Right renal pelvis (tissue), 4 donors: ENCODE measurements around the gene CCDC174. TPM values are rescaled to one million over a fixed set of nuclear protein-coding genes. Genes with fewer than 3 reads are reported as not detected.

Source experiments
- DNase-seq, 4 donors: peaks; one replicate each; pipeline ENCODE4 v3.0.0-alpha.2; 2013; ENCODE audit warnings: low read depth in 4 of 4, low spot score in 3 of 4, missing footprints in 1 of 4
- polyA plus RNA-seq, 4 donors: library from polyadenylated mRNA; unstranded; fragments of 120-200 nt; gene quantifications; one replicate each; pipeline ENCODE4 v1.2.1, GENCODE V29; 2013; ENCODE audit not compliant: insufficient read length in 4 of 4

CCDC174 gene
- polyA plus RNA-seq, 4 donors: 31.9 to 38.5 (median 35.0) TPM

GRCh38 chr3:14698601-14699244 is 47.2 kb downstream of the CCDC174 start:
- DNase-seq: no peak

GRCh38 chr3:14699643-14700042 is 48.1 kb downstream of the CCDC174 start:
- no peak for DNase-seq

GRCh38 chr3:14700891-14701290 is 49.3 kb downstream of the CCDC174 start:
- no peak for DNase-seq

- no peak for DNase-seq
Observed at GRCh38 chr3:14701676-14702075, 50.1 kb downstream of the CCDC174 start.

- no peak for DNase-seq
Observed at GRCh38 chr3:14703128-14703750, 51.7 kb downstream of the CCDC174 start.

- no peak for DNase-seq
Observed at GRCh38 chr3:14703791-14704190, 52.2 kb downstream of the CCDC174 start.

- no peak for DNase-seq
Observed at GRCh38 chr3:14706096-14706495, 54.5 kb downstream of the CCDC174 start.

- DNase-seq: no peak
Observed at GRCh38 chr3:14716591-14716990, 65.0 kb downstream of the CCDC174 start.

GRCh38 chr3:14717307-14717706 is 65.7 kb downstream of the CCDC174 start:
- no peak for DNase-seq

GRCh38 chr3:14718539-14718938 is 67.0 kb downstream of the CCDC174 start:
- no peak for DNase-seq

GRCh38 chr3:14719006-14719405 is 67.4 kb downstream of the CCDC174 start:
- no peak for DNase-seq

GRCh38 chr3:14721126-14721864 is 69.7 kb downstream of the CCDC174 start:
- DNase-seq: no peak

Other genes starting within 250 kb of the CCDC174 start
- gene SLC6A6, start 249.2 kb upstream of the CCDC174 start, polyA plus RNA-seq: 10 to 100 TPM; 18.8 to 23.2 (median 20.2) TPM
- 1 to 10 TPM in 3 of 4 donors, under 1 TPM in 1; 0.97 to 1.2 (median 1.1) TPM for gene GRIP2, start 111.4 kb upstream of the CCDC174 start, polyA plus RNA-seq
- under 1 TPM; 0.09 to 0.30 (median 0.25) TPM for gene C3orf20, start 23.4 kb downstream of the CCDC174 start, polyA plus RNA-seq
- 10 to 100 TPM; 22.9 to 26.6 (median 24.8) TPM for gene FGD5, start 167.2 kb downstream of the CCDC174 start, polyA plus RNA-seq